ENCODE measurements around the gene YWHAE.
"Not testable (repeated sequence)": the region's sequence is repeated elsewhere in the genome, so short reads cannot be mapped to it uniquely, and the experiment has no call there.

YWHAE gene

DNA sequence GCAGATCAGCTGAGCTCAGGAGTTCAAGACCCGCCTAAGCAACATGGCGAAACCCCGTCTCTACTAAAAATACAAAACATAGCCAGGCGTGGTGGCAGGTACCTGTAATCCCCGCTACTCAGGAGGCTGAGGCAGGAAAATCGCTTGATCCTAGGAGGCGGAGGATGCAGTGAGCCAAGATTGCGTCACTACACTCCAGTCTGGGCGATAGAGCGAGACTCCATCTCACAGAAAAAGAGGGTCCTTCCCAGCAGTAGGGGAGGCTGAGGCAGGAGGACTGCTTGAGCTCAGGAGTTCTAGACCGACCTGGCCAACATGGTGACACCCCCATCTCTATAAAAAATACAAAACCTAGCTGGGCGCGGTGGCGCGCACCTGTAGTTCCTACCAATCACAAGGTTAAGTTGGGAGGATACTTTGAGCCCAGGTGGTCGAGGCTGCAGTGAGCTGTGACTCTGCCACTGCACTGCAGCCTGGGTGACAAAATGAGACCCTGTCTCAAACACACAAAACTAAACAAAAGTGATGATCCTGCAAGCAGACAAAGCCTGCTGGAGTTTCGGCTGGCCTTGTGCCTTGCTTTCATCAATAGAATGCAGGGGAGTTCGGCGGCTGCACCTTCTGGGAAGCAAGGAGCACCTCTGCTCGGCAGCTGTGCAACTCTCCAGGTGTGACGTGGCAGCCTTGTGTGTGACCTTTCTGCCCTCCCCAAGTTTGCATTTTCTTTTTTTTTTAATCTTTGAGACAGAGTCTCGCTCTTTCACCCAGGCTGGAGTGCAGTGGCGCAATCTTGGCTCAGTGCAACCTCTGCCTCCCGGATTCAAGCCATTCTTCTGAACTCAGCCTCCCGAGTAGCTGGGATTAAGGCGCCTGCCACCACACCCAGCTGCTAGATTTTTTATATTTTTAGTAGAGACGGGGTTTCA, 12.4 kb upstream of the YWHAE start:
- DNase-seq (ENCODE audit: low read depth, low spot score), result no peak

DNA sequence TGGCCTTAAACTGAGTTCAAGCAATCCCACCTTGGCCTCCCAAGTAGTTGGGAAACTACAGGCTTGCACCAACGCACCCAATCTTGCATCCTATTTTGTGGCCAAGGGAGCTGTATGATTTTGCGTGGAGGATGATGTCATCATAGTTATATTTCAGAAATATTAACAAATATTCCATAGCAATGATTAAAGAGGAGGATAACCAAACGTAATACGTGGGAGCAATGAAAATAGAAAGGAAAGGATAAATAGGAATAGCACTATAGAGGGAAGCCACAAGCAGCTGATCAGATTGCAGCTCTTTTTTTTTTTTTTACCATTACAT, 2.2 kb upstream of the YWHAE start:
- DNase-seq (ENCODE audit: low read depth, low spot score), result no peak

DNA sequence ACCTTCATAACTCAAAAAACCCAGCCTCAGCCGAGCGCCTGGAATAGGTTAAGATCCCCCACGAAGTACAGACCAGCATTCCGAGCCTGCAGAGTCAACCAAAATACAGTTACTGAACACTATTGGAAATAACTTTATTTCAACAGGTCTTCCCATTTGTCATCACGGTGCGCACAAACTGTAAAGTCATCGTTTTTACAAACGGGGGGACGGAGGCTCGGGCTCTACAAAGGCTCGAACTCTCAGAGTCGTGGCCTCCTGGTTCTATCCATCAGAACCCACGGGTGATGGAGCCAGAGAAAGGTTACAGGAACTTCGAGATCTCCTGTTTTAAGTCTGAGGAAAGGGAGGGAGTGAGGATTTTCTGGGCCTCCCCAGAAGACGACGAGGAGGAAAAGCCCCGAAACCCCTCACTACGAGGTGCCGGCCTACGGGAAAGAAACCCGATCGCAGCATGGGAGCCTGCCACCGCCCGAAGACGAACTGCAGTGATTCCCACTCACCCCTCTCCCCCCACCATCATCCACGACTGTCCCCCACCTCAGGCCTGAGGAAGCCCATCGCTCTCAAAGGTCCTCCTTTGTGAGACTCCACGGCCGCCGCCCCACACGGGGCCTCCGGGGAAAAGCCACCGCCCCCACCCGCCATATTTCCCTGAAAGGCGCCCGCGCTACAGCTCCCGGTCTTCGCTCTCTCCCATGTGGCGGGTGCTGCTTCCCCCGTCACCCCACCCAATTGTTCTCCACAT, 917 bp downstream of the YWHAE start:
- peak; percentile 55 for DNase-seq (ENCODE audit: low read depth, low spot score)

DNA sequence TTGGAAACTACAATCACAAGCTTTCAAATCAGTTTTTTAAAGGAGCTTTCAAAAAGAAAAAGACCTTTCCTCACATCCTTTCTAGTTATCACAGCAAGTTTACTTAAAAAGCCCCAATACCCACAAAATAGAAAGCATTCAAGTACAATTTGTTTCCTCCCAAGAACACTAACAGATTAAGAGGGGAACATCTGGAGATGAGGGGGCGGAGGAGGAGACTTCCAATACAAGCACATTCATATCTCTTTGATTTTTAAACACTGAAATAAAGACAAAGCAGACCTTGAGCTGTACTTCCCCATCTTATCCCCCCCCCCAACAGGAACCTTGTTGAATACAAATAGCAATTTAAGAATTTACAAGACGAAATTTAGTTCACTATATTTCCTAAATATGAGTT, 2.0 kb downstream of the YWHAE start:
- no peak for DNase-seq (ENCODE audit: low read depth, low spot score)

DNA sequence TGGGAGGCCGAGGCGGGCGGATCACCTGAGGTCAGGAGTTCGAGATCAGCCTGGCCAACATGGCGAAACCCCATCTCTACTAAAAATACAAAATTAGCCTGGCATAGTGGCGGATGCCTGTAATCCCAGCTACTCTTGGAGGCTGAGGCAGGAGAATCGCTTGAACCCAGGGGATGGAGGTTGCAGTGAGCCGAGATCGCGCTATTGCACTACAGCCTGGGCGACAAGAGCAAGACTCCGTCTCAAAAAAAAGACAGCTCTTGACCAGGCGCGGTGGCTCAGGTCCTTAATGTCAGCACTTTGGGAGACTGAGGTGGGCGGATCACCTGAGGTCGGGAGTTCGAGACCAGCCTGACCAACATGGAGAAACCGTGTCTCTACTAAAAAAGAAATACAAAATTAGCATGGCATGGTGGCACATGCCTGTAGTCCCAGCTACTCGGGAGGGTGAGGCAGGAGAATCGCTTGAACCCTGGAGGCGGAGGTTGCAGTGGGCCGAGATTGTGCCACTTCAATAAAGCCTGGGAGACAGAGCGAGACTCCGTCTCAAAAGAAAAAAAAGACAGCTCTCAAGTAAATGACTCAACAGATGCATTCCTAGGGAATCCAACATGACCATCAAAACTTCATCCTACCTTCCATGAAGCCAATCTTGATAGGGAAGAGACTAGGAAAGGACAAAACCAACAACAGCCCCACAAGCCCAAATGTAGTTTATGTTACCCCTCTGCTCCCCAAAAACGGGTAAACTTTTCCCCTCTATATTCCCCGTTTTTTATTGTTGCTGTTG, 4.0 kb downstream of the YWHAE start:
- DNase-seq (ENCODE audit: low read depth, low spot score), result not testable (repeated sequence)

DNA sequence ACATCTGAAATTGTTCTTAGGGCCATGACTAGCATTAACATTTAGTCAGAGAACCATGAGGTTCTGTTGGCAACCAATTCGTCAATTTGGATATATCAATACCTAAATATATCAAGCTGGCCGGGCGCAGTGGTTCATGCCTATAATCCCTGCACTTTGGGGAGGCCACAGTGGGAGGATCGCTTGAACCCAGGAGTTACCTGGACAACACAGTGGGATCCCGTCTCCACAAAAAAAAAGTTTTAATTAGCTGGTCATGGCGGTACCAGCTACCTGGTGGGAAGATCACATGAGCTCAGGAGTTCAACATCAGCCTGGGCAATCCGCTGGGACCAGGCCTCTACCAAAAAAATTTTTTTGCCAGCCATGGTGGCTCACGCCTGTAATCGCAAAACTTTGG, 8.4 kb downstream of the YWHAE start:
- DNase-seq (ENCODE audit: low read depth, low spot score), result no peak

DNA sequence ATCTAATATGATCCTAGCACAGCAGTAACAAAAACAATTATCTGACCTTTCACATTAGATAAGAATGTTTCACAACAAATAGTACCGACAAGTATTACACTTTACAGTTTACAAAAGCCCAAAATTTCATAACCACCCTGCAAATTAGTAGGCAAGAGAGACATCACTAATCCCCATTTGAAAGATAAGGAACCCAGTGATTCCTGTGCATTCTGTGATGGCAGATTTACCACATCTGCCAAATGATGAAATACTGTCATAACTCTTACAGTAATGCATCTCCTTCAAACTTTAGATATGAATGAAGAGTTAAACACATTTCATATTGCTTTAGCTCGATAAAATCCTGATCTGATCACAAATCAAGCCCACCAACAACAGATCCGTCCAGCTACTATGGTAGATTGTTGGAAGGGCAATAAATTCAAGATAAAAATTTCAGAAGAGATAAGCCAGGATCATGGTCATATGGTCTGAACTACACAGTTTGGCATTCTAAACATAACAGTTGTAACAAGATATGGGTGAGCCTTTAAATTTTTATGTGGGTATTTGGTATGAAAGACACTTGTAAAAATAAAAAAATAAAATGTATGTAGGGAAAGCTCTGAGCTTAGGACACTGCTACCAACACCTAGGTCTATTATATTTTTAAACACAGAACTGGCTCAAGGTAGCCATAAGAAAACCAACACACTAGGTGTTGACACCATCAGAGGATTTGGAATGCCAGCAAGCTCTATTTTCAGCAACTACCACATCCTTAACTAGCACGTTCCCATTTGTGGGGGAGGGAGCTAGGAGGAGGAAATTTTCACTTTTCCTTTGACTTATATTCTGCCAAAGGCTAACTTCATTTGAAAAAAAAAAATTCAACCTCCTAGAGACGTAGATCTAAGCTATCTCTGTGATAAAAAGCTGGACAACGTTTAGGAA, 9.3 kb downstream of the YWHAE start:
- DNase-seq (ENCODE audit: low read depth, low spot score), result no peak

GRCh38 chr17:1387490-1388227, 12.4 kb downstream of the YWHAE start:
- DNase-seq (ENCODE audit: low read depth, low spot score), result not testable (repeated sequence)

DNA sequence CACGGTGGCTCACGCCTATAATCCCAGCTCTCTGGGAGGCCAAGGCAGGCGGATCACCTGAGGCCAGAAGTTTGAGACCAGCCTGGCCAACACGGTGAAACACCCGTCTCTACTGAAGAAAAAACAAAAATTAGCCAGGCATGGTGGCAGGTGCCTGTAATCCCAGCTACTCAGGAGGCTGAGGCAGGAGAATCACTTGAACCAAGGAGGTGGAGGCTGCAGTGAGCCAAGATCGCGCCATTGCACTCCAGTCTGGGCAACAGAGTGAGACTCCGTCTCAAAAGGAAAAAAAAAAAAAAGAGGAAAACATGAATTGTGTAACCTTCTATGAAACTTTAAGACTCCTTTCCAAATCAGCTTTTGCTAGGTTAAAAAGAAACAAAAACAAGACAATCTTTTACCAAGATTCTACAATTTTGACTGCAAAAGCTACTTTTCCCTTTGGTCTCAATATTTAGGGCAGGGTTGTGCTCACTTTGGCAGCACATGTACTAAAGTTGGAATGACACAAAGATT, 13.3 kb downstream of the YWHAE start:
- DNase-seq (ENCODE audit: low read depth, low spot score), result not testable (repeated sequence)

DNA sequence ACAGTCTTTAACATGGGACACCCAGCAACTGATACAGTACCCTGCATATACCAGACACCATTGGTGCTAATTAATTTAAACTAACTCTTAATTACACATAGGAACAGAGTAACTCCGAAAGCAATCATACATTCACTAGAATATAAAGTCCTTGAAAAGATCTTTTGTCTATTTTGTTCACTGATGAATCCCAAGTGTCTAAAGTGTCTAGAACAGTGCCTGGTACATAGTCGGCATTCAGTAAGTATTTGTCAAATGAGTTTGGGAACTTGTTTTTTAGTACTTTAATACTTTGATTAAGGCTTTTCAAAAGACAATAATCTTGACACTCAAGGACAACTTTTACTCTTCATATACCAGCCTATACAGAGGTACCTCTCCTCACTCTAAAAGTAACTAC, 13.8 kb downstream of the YWHAE start:
- DNase-seq (ENCODE audit: low read depth, low spot score), result no peak

- no peak for DNase-seq (ENCODE audit: low read depth, low spot score)
Measured at GRCh38 chr17:1385861-1386260, 14.2 kb downstream of the YWHAE start.

GRCh38 chr17:1384905-1385435, 15.1 kb downstream of the YWHAE start:
- no peak for DNase-seq (ENCODE audit: low read depth, low spot score)

- DNase-seq (ENCODE audit: low read depth, low spot score), result no peak
Measured at GRCh38 chr17:1379930-1380313, 20.1 kb downstream of the YWHAE start.

DNA sequence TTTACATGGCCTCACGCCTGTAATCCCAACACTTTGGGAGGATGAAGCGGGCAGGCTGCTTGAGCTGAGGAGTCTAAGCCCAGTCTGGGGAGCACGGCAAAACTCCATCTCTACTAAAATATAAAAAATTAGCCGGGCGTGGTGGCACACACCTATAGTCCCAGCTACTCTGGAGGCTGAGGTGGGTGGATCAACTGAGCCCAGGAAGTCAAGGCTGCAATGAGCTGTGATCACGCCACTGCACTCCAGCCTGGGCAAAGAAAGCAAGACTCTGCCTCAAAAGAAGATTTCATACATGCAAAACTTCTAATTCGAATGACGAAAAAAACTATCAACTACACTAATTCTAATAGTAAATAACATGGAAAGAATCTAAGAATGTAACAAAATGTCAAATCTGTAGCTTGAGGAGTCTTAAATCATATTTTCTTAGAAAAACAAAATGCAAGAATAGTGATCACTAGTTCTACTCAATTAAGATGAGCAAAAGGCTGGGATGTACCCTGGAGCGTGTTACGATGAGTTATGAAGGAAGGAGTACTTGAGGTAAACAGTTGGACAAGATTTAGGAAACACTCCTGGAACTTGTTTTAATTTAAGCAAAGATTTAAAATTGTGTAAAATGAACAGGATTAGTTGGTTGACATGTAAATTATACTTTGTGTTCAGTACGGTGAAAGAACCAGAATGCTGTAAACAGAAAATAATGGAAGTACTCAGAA, 20.7 kb downstream of the YWHAE start:
- DNase-seq (ENCODE audit: low read depth, low spot score), result no peak

GRCh38 chr17:1378476-1378860, 21.6 kb downstream of the YWHAE start:
- DNase-seq (ENCODE audit: low read depth, low spot score), result not testable (repeated sequence)

- DNase-seq (ENCODE audit: low read depth, low spot score), result no peak
Measured at GRCh38 chr17:1377334-1377733, 22.7 kb downstream of the YWHAE start.

- no peak for DNase-seq (ENCODE audit: low read depth, low spot score)
Measured at GRCh38 chr17:1376061-1376460, 24.0 kb downstream of the YWHAE start.

- DNase-seq (ENCODE audit: low read depth, low spot score), result peak; percentile 57
Measured at GRCh38 chr17:1375615-1376014, 24.4 kb downstream of the YWHAE start.
